ACC112 (cell line): ENCODE data around the gene DLK2.
"Not testable (repeated sequence)": the region's sequence is repeated elsewhere in the genome, so short reads cannot be mapped to it uniquely, and the experiment has no call there.

Source experiments
- H2AFZ ChIP-seq: fragments of 200-600 bp; sonication (generic); one replicate; pipeline ENCODE4 v1.6.0; 2017; ENCODE audit warnings: antibody characterized with exemption, low read length; ENCODE audit not compliant: unreplicated experiment
- H3K27ac ChIP-seq: fragments of 200-600 bp; sonication (generic); 2 replicates; pipeline ENCODE4 v1.5.1; 2014; ENCODE audit warnings: low read depth, mild to moderate bottlenecking, antibody characterized with exemption, low read length, moderate library complexity
- H3K27me3 ChIP-seq: fragments of 200-600 bp; sonication (generic); 2 replicates; pipeline ENCODE4 v1.6.1; 2014; ENCODE audit warnings: mild to moderate bottlenecking, antibody characterized with exemption, low read length, moderate library complexity, mixed read lengths; ENCODE audit not compliant: insufficient read depth
- H3K36me3 ChIP-seq: fragments of 200-600 bp; sonication (generic); 2 replicates; pipeline ENCODE4 v1.6.1; 2016; ENCODE audit warnings: mild to moderate bottlenecking, antibody characterized with exemption, low read length, moderate library complexity, mixed read lengths; ENCODE audit not compliant: insufficient read depth
- H3K4me1 ChIP-seq: fragments of 200-600 bp; sonication (generic); one replicate; pipeline ENCODE4 v1.6.1; 2016; ENCODE audit warnings: low read length, mixed read lengths; ENCODE audit not compliant: insufficient read depth, unreplicated experiment, control insufficient read depth
- H3K4me3 ChIP-seq: fragments of 200-600 bp; sonication (generic); 2 replicates; pipeline ENCODE4 v1.5.1; 2014; ENCODE audit warnings: mild to moderate bottlenecking, low read depth, low read length
- H3K79me2 ChIP-seq: fragments of 200-600 bp; sonication (generic); one replicate; pipeline ENCODE4 v1.6.0; 2016; ENCODE audit warnings: low read length; ENCODE audit not compliant: control insufficient read depth, unreplicated experiment, insufficient read depth

The DLK2 gene

DNA sequence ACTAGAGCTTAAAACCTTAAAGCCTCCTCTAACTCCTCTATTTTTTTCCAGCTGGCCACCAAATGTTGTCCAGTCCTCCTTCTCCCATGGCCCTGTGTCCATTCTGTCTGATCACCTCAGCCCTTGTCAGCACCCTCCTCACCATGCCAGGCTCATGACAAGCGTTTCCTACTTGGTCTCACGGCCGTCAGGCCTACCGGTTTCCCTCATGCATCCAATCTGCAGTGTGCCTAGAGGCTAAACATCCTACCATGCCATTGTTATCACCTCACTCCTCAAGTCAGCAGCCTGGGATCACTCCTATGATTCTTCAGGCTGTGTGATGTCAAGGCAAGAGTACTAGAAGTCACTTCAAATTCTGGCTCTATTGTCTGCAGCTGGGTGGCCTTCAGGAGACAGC lies 12.4 kb upstream of the DLK2 start:
- no peaks in the 10 kb centered on the region for H3K36me3 ChIP-seq
- H3K4me1 ChIP-seq = peaks cover 9% of the 10 kb centered on the region
- H3K27me3 ChIP-seq = peaks cover 4% of the 10 kb centered on the region; the same call in 1 of the 2 replicates
- no peak overlapping the region for H2AFZ ChIP-seq
- H3K79me2 ChIP-seq = no peaks in the 10 kb centered on the region
- no peak overlapping the region for H3K27ac ChIP-seq
- no peak overlapping the region for H3K4me3 ChIP-seq

DNA sequence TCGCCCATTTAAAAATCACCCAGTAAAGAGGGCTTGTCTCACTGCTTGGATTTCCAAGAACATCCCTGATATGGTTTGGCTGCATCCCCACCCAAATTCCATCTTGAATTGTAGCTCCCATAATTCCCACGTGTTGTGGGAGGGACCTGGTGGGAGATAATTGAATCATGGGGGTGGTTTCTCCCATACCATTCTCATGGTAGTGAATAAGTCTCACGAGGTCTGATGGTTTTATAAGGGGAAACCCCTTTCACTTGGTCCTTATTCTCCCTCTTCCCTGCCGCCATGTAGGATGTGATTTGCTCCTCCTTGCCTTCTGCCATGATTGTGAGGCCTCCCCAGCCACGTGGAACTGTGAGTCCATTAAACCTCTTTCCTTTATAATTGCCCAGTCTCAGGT lies 11.9 kb upstream of the DLK2 start:
- H3K4me3 ChIP-seq, H3K27ac ChIP-seq, H2AFZ ChIP-seq, H3K79me2 ChIP-seq, H3K27me3 ChIP-seq, H3K36me3 ChIP-seq, H3K4me1 ChIP-seq: not testable (repeated sequence)

DNA sequence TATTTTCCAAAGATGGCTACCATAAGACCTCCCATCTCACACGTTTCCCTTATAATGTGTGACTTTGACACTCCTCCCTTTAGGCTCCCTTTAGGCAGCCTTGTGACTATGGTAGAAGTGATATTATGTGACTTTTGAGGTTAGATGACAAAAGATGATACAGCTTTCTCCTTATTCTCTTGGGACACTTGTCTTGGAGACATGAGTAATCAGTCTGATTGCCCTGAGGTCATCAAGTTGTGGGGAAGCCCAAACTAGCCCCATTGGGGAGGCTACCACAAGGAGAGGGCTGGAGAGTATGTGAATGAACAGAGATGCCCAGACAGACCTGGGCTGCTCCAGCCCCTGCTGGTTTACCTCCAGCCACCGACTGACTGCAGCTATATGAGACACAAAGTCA lies 10.6 kb upstream of the DLK2 start:
- Histone ChIP-seq H3K27me3 (peaks cover 12% of the 10 kb centered on the region), H2AFZ (no peak overlapping the region), H3K4me3 (no peak overlapping the region), H3K36me3 (no peaks in the 10 kb centered on the region), H3K27ac (no peak overlapping the region), H3K4me1 (peaks cover 9% of the 10 kb centered on the region), H3K79me2 (no peaks in the 10 kb centered on the region)

DNA sequence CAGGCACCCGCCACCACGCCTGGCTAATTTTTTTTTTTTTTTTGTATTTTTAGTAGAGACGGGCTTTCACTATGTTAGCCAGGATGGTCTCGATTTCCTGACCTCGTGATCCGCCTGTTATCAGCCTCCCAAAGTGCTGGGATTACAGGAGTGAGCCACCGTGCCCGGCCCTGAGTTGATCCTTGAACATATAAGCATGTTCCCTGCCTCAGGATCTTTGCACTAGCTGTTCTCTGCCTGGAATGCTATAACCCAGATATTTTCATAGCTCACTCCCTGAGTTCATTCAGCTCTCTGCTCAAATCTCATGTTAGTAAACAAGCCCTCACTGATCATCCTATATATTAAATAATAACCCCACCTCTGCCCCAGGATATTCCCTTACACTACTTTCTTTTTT lies 9.0 kb upstream of the DLK2 start:
- Histone ChIP-seq H3K79me2 (no peaks in the 10 kb centered on the region), H3K4me3 (no peak overlapping the region), H2AFZ (no peak overlapping the region), H3K27ac (no peak overlapping the region), H3K4me1 (peaks cover 9% of the 10 kb centered on the region), H3K36me3 (no peaks in the 10 kb centered on the region), H3K27me3 (peaks cover 12% of the 10 kb centered on the region)

DNA sequence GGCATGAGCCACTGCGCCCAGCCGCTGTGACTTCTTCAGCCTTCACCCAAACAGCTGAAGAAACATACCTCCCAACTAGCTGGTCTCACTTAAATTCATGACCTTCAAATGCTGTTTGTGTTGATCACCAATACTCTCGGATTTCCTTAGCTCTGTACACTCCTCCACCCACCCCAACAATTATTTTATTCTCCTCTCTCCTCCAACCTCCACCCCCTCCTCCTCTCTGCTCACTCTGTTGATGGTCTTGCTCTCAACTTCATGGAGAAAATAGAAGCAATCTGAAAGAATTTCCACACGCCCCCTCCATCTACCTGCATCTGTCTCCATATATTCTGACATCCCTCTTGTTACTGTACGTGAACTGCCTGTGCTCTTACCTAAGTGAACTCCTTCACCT lies 6.6 kb upstream of the DLK2 start:
- Histone ChIP-seq H3K27ac (no peak overlapping the region), H3K79me2 (no peaks in the 10 kb centered on the region), H3K4me1 (peaks cover 9% of the 10 kb centered on the region), H3K36me3 (no peaks in the 10 kb centered on the region), H3K4me3 (no peak overlapping the region), H2AFZ (no peak overlapping the region), H3K27me3 (peaks cover 12% of the 10 kb centered on the region)

DNA sequence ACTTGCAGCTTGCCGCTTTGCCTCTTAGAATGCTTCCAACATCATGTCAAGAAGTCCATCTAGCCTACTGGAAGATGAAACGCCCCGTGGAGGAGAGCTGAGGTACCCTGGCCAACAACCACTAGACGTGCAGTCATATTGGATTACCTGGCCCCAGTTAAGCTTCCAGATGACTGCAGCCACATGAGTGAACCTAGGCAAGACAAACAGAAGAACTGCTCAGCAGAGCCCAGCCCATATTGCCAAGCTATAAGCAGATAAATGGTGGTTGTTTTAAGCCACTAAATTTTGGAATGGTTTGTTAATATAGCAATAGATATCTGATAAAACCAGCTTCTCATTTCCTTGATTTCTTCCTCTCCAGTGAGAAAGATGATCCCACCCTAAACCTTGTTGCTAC lies 4.7 kb upstream of the DLK2 start:
- H3K79me2 ChIP-seq = no peaks in the 10 kb centered on the region
- H3K36me3 ChIP-seq = no peaks in the 10 kb centered on the region
- H2AFZ ChIP-seq = no peak overlapping the region
- no peak overlapping the region for H3K4me3 ChIP-seq
- peaks cover 22% of the 10 kb centered on the region for H3K27me3 ChIP-seq
- H3K27ac ChIP-seq = no peak overlapping the region
- H3K4me1 ChIP-seq = no peaks in the 10 kb centered on the region

DNA sequence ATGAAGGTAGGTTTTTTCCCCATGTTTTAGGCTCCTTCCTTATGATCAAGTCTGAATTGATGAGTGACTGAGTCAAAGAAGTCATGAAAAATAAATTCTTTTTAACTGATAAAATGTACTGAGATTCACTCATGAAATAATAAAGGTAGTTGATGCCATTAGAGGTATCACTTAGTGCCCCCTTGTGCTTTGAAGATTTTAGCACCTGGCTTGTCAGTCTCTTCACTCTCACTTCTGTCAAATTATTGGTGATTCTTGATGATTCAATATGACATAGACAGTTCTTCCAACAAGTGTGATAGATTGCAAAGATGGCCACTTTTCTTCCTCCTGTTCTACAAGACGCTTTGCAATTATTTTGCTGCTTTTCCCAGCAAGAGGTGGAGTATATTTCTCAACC lies 4.2 kb upstream of the DLK2 start:
- Histone ChIP-seq H3K79me2 (no peaks in the 10 kb centered on the region), H3K4me3 (no peak overlapping the region), H3K36me3 (no peaks in the 10 kb centered on the region), H3K27ac (no peak overlapping the region), H2AFZ (no peak overlapping the region), H3K27me3 (peaks cover 22% of the 10 kb centered on the region), H3K4me1 (no peaks in the 10 kb centered on the region)

DNA sequence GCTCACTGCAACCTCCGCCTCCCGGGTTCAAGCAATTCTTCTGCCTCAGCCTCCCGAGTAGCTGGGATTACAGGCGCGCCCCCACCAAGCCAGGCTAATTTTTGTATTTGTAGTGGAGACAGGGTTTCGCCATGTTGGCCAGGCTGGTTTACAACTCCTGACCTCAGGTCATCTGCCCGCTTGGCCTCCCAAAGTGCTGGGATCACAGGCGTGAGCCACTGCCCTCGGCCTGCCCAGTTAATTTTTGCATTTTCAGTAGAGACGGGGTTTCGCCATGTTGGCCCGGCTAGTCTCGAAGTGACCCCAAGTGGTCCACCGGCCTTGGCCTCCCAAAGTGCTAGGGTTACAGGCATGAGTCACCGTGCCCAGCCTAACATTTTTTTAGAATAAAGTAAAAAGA lies 2.8 kb upstream of the DLK2 start:
- not testable (repeated sequence) for H3K4me3 ChIP-seq, H3K36me3 ChIP-seq, H2AFZ ChIP-seq, H3K27ac ChIP-seq, H3K79me2 ChIP-seq, H3K4me1 ChIP-seq
- peaks cover 20% of the 10 kb centered on the region for H3K27me3 ChIP-seq

DNA sequence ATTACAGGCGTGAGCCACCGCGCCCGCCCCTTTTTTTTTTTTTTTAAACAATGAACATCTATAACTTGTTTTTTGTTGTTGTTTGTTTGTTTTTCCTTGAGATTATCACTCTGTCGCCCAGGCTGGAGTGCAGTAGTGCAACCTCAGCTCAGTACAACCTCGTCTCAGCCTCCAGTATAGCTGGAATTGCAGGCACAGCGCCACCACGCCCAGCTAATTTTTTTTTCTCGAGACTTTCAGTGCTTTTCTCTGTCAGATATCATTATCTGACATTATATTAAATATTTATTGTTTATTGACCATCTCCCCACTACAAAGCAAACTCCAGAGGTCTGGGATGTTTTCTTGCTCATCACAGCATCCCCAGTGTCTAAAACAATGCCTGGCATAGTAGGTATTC lies 2.3 kb upstream of the DLK2 start:
- no peak overlapping the region for H3K4me3 ChIP-seq
- no peak overlapping the region for H2AFZ ChIP-seq
- H3K27ac ChIP-seq = no peak overlapping the region
- no peaks in the 10 kb centered on the region for H3K79me2 ChIP-seq
- no peaks in the 10 kb centered on the region for H3K4me1 ChIP-seq
- peaks cover 16% of the 10 kb centered on the region for H3K27me3 ChIP-seq
- no peaks in the 10 kb centered on the region for H3K36me3 ChIP-seq

DNA sequence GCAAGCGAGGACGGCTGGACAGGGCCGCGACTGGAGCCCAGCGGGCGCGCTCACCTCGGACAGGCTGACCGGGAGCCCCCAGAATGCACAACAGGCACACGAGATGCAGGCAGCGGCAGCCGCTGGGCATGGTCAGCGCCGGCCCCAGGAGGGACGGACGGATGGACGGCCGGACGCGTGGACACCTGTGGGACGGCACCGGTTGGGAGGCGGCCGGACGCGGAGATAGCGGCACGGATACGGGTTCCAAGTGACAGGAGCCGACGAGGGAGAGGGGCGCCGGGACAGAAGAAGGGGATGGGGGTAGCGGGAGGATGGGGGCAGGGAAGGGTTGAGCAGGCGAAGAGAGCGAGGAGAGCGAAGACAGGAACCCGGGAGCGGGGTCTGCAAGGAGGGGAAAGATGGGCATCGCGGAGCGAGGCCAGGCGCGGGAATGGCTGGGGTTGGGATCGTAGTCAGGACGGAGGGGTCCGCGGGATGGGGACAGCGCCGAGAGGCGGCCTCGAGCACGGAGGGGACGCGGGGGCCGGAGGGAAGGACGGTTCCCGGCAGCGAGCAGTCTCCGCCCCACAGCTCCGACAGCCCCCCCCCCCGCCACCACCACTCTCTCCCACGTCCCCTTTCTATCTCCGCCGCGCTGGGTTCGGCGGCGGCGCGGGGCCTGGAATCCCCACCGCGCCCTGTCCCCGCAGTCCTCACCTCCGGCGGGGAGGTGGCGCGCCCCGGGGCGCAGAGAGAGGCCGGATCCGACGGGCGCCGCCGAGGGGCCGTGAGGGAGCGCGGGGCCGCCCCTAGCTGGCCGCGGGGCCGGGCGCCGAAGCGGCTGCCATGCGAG lies 435 bp downstream of the DLK2 start:
- no peak overlapping the region for H3K27ac ChIP-seq
- no peaks in the 10 kb centered on the region for H3K79me2 ChIP-seq
- H3K4me3 ChIP-seq = peak overlapping the region; percentile 76
- no peaks in the 10 kb centered on the region for H3K4me1 ChIP-seq
- H3K27me3 ChIP-seq = peaks cover 10% of the 10 kb centered on the region; the same call in 1 of the 2 replicates
- peak overlapping the region; percentile 51 for H2AFZ ChIP-seq
- H3K36me3 ChIP-seq = no peaks in the 10 kb centered on the region

DNA sequence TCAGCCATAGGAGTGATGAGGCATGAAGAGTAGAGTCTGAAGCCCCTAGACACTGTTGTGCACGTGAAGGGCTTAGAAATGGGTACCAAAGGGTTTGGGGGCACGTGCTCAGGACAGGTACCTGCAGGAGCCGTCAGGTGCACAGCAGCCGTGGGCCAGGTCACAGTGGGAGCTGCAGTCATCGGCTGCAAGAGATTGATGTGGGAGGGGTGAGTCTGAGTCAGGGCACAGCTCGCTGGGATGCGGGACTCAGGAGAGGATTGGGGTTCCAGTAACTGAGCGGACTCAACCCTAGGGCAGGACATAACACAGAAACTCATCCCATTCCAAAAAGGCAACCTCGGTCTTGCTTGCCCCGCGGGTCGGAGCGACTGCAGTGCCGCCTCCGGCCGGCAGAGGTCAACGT lies 1.1 kb downstream of the DLK2 start:
- H2AFZ ChIP-seq = no peak overlapping the region
- H3K79me2 ChIP-seq = no peaks in the 10 kb centered on the region
- H3K4me3 ChIP-seq = peak overlapping the region; percentile 76; the same call in 1 of the 2 replicates
- H3K4me1 ChIP-seq = no peaks in the 10 kb centered on the region
- H3K36me3 ChIP-seq = no peaks in the 10 kb centered on the region
- peaks cover 10% of the 10 kb centered on the region; the same call in 1 of the 2 replicates for H3K27me3 ChIP-seq
- no peak overlapping the region for H3K27ac ChIP-seq
